Liver (tissue), 9 donors: ENCODE results near the gene ARL3. TPM values are rescaled to one million over a fixed set of nuclear protein-coding genes. Genes with fewer than 3 reads are reported as not detected.

ENCODE experiments used
- DNase-seq: peaks from one replicate; pipeline ENCODE4 v3.0.0-alpha.2; 2017; ENCODE audit warnings: low spot score
- H3K27ac ChIP-seq, 2 donors: one replicate each; pipeline ENCODE4 v1.7.0; 2013; ENCODE audit warnings: inconsistent platforms in 2 of 2, low read length in 2 of 2, control low read depth in 1 of 2, low read depth in 1 of 2, mild to moderate bottlenecking in 1 of 2
- H3K27me3 ChIP-seq, 4 donors: one replicate each; pipeline versions ENCODE4 v1.6.1 to v1.7.0; 2013; ENCODE audit warnings: low read length in 3 of 4, inconsistent platforms in 1 of 4, mild to moderate bottlenecking in 1 of 4, moderate library complexity in 1 of 4; ENCODE audit not compliant: control insufficient read depth in 4 of 4, insufficient read depth in 4 of 4
- H3K36me3 ChIP-seq, 4 donors: one replicate each; pipeline versions ENCODE4 v1.6.1 to v1.7.0; 2013; ENCODE audit warnings: low read length in 3 of 4, mild to moderate bottlenecking in 3 of 4, low read depth in 1 of 4, moderate library complexity in 1 of 4; ENCODE audit not compliant: control insufficient read depth in 4 of 4, insufficient read depth in 3 of 4
- H3K4me1 ChIP-seq, 4 donors: one replicate each; pipeline versions ENCODE4 v1.6.1 to v1.7.0; 2013; ENCODE audit warnings: low read length in 3 of 4, mild to moderate bottlenecking in 3 of 4, moderate library complexity in 1 of 4; ENCODE audit not compliant: control insufficient read depth in 4 of 4, insufficient read depth in 4 of 4
- H3K4me3 ChIP-seq, 3 donors: one replicate each; pipeline versions ENCODE4 v1.6.1 to v1.7.0; 2013; ENCODE audit warnings: low read length in 3 of 3, control low read depth in 1 of 3, low read depth in 1 of 3, mild to moderate bottlenecking in 1 of 3
- H3K9ac ChIP-seq, 2 donors: one replicate each; pipeline ENCODE4 v1.7.0; 2013; ENCODE audit warnings: low read length in 2 of 2, mild to moderate bottlenecking in 2 of 2, moderate library complexity in 2 of 2, control low read depth in 1 of 2, low read depth in 1 of 2
- H3K9me3 ChIP-seq, 4 donors: one replicate each; pipeline versions ENCODE4 v1.6.1 to v1.7.0; 2013; ENCODE audit warnings: low read length in 3 of 4; ENCODE audit not compliant: control insufficient read depth in 4 of 4
- EGR1 ChIP-seq, 2 donors: IDR thresholded peaks; 2 replicates each; pipeline ENCODE4 v1.6.1; 2016 to 2018; ENCODE audit warnings: antibody characterized with exemption in 2 of 2, low read depth in 2 of 2
- FOXA1 ChIP-seq: IDR thresholded peaks from 2 replicates; pipeline ENCODE4 v1.6.1; 2016; ENCODE audit warnings: antibody characterized with exemption
- GABPA ChIP-seq, 2 donors: IDR thresholded peaks in 1 of 2; conservative IDR thresholded peaks in 1 of 2; 2 replicates each; pipeline ENCODE4 v1.6.1; 2016; ENCODE audit warnings: antibody characterized with exemption in 2 of 2, mild to moderate bottlenecking in 1 of 2, moderate library complexity in 1 of 2
- HNF4G ChIP-seq: IDR thresholded peaks from 2 replicates; pipeline ENCODE4 v1.6.1; 2016; ENCODE audit warnings: antibody characterized with exemption
- JUND ChIP-seq, 2 donors: IDR thresholded peaks; 2 replicates each; pipeline ENCODE4 v1.6.1; 2016; ENCODE audit warnings: antibody characterized with exemption in 2 of 2
- NR2F2 ChIP-seq: IDR thresholded peaks from 2 replicates; pipeline ENCODE4 v1.6.1; 2016; ENCODE audit warnings: antibody characterized with exemption
- RXRA ChIP-seq, 2 donors: IDR thresholded peaks; 2 replicates each; pipeline ENCODE4 v1.6.1; 2017 to 2018; ENCODE audit warnings: antibody characterized with exemption in 2 of 2, mild to moderate bottlenecking in 1 of 2
- SP1 ChIP-seq: IDR thresholded peaks from 2 replicates; pipeline ENCODE4 v1.6.1; 2018; ENCODE audit warnings: antibody characterized with exemption, mild to moderate bottlenecking
- TAF1 ChIP-seq: conservative IDR thresholded peaks from 2 replicates; pipeline ENCODE4 v1.6.1; 2016; ENCODE audit warnings: antibody characterized with exemption, mild to moderate bottlenecking
- YY1 ChIP-seq: IDR thresholded peaks from 2 replicates; pipeline ENCODE4 v1.6.1; 2016; ENCODE audit warnings: antibody characterized with exemption, mild to moderate bottlenecking
- WGBS: extraction: QIAGEN DNeasy Blood & Tissue Kit; methylation state at CpG from one replicate; pipeline ENCODE4 v1.1.7; 2013; 5-methylcytosine and 5-hydroxymethylcytosine counted together
- polyA plus RNA-seq, 2 donors: library from polyadenylated mRNA; stranded (reverse) in 1 of 2; unstranded in 1 of 2; fragments of 200-250 nt in 1 of 2; fragments of >200 nt in 1 of 2; fragmentation: Nextera tagmentation in 1 of 2; extraction: Ambion mirVana in 1 of 2; gene quantifications; one replicate each; pipeline versions ENCODE4 v1.2.1 to v1.2.3, GENCODE V29; 2013 to 2015
- total RNA-seq, 2 donors: library from RNA; depleted of rRNA; stranded (reverse); fragments of >200 nt; gene quantifications; one replicate each; pipeline ENCODE4 v1.2.3, GENCODE V29; 2014
- TF ChIP-seq, protein P1 (sequence below): IDR thresholded peaks from 2 replicates; pipeline ENCODE4 v1.6.1; 2016; ENCODE audit warnings: antibody characterized with exemption
- TF ChIP-seq, protein P2 (sequence below): IDR thresholded peaks from 2 replicates; pipeline ENCODE4 v1.6.1; 2016; ENCODE audit warnings: antibody characterized with exemption
- TF ChIP-seq, protein P3 (sequence below): IDR thresholded peaks from 2 replicates; pipeline ENCODE4 v1.6.1; 2016; ENCODE audit warnings: antibody characterized with exemption
- TF ChIP-seq, protein P4 (sequence below): IDR thresholded peaks from 2 replicates; pipeline ENCODE4 v1.6.1; 2016; ENCODE audit warnings: antibody characterized with exemption, mild to moderate bottlenecking
- donor health status: healthy.
- donor health status: healthy.
- donor health status: healthy.
- donor health status: healthy.
- donor health status: healthy.

Gene ARL3
- total and polyA plus RNA-seq, 4 donors: 1.0 to 2.5 (median 2.3) TPM

DNA sequence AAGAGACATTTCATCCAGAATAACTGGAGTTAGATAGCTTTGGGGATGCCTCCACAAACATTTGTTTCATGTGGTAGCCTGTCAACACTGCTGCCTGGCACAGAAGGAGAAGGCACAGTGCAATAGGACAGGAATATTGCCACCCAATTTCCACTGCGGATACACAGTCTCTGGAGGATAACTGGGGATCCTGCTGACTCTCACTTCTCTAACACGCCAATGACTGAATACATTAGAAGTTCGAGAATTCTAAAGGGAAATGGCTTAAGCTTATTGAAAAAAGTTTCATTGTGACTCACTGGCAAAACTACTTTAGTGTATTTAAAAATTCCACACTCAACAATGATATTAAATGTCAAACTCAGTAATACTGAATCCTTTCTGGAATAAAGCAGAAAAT lies 12.9 kb downstream of the ARL3 start:
- no peaks in the 10 kb centered on the region for H3K4me1 ChIP-seq
- 87% methylated on average over 3 of the region's 3 CpGs for WGBS
- no peaks in the 10 kb centered on the region for H3K27me3 ChIP-seq
- no peak overlapping the region for H3K4me3 ChIP-seq
- TF ChIP-seq YY1: no peak
- TF ChIP-seq TAF1: no peak
- no peak for TF ChIP-seq JUND (IDR thresholded peaks at IDR 0.05)
- no peak for TF ChIP-seq GABPA (IDR thresholded peaks at IDR 0.05 in 1 of 2, conservative IDR thresholded peaks at IDR 0.05 in 1 of 2)
- TF ChIP-seq, protein P1, sequence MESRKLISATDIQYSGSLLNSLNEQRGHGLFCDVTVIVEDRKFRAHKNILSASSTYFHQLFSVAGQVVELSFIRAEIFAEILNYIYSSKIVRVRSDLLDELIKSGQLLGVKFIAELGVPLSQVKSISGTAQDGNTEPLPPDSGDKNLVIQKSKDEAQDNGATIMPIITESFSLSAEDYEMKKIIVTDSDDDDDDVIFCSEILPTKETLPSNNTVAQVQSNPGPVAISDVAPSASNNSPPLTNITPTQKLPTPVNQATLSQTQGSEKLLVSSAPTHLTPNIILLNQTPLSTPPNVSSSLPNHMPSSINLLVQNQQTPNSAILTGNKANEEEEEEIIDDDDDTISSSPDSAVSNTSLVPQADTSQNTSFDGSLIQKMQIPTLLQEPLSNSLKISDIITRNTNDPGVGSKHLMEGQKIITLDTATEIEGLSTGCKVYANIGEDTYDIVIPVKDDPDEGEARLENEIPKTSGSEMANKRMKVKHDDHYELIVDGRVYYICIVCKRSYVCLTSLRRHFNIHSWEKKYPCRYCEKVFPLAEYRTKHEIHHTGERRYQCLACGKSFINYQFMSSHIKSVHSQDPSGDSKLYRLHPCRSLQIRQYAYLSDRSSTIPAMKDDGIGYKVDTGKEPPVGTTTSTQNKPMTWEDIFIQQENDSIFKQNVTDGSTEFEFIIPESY: no peak
- no peak for TF ChIP-seq HNF4G
- TF ChIP-seq, protein P2, sequence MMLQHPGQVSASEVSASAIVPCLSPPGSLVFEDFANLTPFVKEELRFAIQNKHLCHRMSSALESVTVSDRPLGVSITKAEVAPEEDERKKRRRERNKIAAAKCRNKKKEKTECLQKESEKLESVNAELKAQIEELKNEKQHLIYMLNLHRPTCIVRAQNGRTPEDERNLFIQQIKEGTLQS: no peak
- no peak for TF ChIP-seq SP1
- no peak for TF ChIP-seq EGR1 (IDR thresholded peaks at IDR 0.05; ENCODE audit: low read depth in 2 of 2)
- TF ChIP-seq NR2F2: no peak
- no peak for TF ChIP-seq RXRA (IDR thresholded peaks at IDR 0.05)
- TF ChIP-seq, protein P3, sequence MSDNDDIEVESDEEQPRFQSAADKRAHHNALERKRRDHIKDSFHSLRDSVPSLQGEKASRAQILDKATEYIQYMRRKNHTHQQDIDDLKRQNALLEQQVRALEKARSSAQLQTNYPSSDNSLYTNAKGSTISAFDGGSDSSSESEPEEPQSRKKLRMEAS: no peak
- H3K9me3 ChIP-seq: no peaks in the 10 kb centered on the region
- H3K9ac ChIP-seq: no peak overlapping the region
- peaks cover 1 to 9% (median 5%) of the 10 kb centered on the region in 4 donors for H3K36me3 ChIP-seq
- DNase-seq: no peak
- H3K27ac ChIP-seq: no peak overlapping the region

DNA sequence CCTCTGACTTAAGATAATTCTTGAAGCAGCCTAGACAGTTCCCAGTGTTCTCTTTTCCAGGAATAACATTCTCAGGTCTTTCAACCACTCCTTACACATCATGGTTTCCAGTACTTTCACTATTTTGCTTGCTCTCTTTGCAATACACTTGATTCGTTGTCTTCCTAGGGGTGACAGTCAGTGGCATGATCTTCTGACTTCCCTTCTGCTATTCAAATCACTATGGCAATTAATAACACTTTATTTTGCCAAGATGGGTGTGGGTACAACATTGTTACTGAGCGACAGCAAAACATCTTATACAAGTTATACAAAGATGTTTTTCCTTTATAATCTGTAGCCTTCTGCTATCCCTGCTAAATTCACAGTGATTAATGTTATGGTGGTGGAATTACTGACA lies 15.3 kb downstream of the ARL3 start:
- TF ChIP-seq, protein P4, sequence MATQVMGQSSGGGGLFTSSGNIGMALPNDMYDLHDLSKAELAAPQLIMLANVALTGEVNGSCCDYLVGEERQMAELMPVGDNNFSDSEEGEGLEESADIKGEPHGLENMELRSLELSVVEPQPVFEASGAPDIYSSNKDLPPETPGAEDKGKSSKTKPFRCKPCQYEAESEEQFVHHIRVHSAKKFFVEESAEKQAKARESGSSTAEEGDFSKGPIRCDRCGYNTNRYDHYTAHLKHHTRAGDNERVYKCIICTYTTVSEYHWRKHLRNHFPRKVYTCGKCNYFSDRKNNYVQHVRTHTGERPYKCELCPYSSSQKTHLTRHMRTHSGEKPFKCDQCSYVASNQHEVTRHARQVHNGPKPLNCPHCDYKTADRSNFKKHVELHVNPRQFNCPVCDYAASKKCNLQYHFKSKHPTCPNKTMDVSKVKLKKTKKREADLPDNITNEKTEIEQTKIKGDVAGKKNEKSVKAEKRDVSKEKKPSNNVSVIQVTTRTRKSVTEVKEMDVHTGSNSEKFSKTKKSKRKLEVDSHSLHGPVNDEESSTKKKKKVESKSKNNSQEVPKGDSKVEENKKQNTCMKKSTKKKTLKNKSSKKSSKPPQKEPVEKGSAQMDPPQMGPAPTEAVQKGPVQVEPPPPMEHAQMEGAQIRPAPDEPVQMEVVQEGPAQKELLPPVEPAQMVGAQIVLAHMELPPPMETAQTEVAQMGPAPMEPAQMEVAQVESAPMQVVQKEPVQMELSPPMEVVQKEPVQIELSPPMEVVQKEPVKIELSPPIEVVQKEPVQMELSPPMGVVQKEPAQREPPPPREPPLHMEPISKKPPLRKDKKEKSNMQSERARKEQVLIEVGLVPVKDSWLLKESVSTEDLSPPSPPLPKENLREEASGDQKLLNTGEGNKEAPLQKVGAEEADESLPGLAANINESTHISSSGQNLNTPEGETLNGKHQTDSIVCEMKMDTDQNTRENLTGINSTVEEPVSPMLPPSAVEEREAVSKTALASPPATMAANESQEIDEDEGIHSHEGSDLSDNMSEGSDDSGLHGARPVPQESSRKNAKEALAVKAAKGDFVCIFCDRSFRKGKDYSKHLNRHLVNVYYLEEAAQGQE: no peak
- TF ChIP-seq, protein P2: no peak
- TF ChIP-seq FOXA1 (no peak), HNF4G (no peak)
- H3K4me3 ChIP-seq: no peak overlapping the region
- no peaks in the 10 kb centered on the region for H3K27me3 ChIP-seq
- no peak overlapping the region for H3K27ac ChIP-seq
- no peaks in the 10 kb centered on the region for H3K9me3 ChIP-seq
- no peaks in the 10 kb centered on the region for H3K4me1 ChIP-seq
- H3K9ac ChIP-seq: no peak overlapping the region
- peaks cover 1 to 9% (median 5%) of the 10 kb centered on the region in 4 donors for H3K36me3 ChIP-seq
- DNase-seq: no peak
- 93% methylated on average over 2 of the region's 2 CpGs for WGBS
